Activated naive CD4-positive, alpha-beta T cell treated with anti-CD3 and anti-CD28 coated beads, Interleukin-2, amount 50 U/mL, for 72 hours (primary cell): ENCODE data around the gene TTK. TPM values are rescaled to one million over a fixed set of nuclear protein-coding genes. Genes with fewer than 3 reads are reported as not detected.

Experiments used
- total RNA-seq, 2 donors: library from RNA; stranded (reverse); gene quantifications; one replicate each; pipeline ENCODE4 v1.2.3, GENCODE V29; 2022

TTK gene
- total RNA-seq, 2 donors from 2014 or later, result 32.6 to 53.8 TPM

Other genes with a start within 250 kb of the TTK start
- under 1 TPM; 0.60 to 0.61 TPM for gene ELOVL4, start 57.1 kb upstream of the TTK start, total RNA-seq
- 10 to 100 TPM; 15.2 to 20.5 TPM for gene BCKDHB, start 102.0 kb downstream of the TTK start, total RNA-seq